Kasumi-1 (cell line): ENCODE data around the gene AXIN1.
"Not testable (repeated sequence)": the region's sequence is repeated elsewhere in the genome, so short reads cannot be mapped to it uniquely, and the experiment has no call there.

ENCODE experiments used
- DNase-seq, 2 experiments: peaks; one replicate each; lab custom pipeline; 2025; lab: John Stamatoyannopoulos, UW

AXIN1 gene

DNA sequence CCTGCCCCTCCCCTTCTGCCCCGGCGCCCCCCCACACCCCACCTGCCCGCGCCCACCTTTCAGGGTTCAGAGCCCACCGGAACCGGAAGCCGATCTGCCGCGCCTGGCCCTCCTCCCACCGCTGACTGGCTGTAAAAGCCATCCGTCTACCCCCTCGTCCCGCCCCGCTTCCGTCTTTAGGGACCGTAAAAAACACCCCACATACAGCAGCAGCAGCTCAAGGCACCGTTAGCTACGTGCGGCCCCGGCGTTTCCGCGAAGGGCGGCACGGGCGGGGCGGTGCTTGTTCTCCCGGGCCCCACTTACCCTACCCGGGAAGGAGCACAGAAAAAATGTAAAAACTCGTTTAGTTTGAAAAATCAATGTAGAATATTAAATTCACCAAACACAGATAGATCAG lies 17.9 kb upstream of the AXIN1 start, which contains the start of gene MRPL28:
Gene MRPL28, minus strand, starts transcription at position 96 of the 400 bp plus-strand sequence. CDS start 320 bp downstream, outside the sequence.
- DNase-seq = peak; percentile 80 to 86

DNA sequence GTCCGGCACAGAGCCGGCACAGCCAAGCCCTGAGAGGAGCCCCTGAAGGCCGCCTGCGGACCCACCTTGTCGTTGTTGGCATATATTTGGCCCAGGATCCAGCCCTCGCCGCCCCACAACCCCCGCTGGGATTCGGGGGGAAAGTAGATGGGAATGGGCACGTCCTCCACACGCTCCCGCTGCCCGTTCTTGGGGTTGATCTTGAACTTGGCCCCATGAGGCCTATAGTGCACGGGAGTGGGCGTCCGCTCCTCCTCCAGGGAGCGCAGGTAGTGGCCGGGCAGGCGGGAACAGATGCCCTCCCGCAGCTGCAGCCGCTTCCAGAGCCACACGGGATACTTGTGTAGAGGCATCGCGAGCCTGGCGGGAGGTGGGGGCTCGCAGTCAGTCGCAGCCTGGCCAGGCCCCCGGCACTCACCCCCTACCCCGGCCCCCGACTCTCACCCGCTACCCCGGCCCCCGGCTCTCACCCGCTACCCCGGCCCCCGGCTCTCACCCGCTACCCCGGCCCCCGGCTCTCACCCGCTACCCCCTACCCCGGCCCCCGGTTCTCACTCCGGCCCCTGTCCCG lies 17.4 kb upstream of the AXIN1 start:
- no peak for DNase-seq

DNA sequence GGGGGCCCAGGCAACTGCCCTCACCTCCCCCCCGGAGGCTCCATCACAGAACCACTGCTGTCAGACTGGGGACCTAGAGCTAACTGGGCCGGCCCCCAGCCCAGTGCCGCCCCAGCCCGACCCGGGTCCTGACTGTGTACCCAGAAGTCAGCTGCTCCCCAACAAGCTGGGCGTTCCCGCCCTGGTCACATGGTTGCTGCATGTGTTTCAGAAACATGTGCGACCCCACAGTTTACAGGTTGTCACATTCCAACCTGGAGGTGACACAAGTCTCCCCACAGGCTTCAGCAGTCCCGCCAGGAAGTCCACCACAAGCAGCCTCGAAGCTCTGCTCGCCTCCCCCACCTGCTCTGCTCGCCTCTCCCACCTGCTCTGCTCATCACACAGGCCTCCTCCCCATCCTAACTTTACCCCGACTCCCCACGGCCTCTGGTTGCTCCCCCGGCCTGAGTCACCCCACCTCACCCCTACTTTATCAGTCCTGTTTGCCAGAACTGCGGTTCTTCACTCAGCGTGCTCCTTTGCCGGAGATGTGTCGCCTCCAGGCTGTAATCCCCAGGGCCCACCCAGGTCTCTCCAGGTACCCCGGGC lies 16.8 kb upstream of the AXIN1 start:
- DNase-seq = no peak

DNA sequence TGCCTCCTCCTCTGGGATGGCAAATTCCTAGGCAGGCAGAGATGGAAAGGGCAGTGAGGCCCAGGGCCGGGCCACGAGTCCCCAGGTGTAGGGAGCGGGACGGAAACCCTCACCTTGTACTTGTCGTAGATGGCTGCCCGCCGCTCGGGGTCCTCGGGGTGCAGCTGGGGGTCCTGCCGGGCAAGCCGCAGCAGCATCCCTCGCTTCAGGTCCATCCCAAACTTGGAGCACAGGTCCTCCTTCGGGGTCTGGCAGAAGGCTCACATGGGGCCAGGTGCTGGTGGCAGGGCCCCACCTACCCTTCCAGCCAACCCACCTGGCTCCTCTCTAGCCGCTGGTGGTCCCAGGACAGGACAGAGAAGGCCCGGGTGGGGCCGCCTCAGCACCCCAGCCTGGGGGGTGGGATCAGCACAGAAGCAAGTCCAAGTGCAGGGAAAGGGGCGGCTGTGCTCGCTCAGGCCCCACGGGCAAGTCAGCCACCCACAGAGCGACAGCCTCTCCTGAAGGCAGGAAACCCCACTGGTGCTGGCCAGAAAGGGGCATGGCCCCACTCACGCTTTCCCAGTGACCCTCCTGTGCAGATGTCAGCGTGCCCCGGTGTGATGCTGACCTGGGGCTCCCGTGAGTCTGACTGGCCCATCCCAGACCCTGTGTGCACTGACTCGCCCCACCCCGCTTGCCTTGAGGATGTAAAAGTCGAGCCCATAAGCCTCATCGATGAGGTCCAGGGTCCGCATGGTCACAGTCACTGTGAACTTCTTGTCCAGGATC lies 16.1 kb upstream of the AXIN1 start:
- DNase-seq = no peak

DNA sequence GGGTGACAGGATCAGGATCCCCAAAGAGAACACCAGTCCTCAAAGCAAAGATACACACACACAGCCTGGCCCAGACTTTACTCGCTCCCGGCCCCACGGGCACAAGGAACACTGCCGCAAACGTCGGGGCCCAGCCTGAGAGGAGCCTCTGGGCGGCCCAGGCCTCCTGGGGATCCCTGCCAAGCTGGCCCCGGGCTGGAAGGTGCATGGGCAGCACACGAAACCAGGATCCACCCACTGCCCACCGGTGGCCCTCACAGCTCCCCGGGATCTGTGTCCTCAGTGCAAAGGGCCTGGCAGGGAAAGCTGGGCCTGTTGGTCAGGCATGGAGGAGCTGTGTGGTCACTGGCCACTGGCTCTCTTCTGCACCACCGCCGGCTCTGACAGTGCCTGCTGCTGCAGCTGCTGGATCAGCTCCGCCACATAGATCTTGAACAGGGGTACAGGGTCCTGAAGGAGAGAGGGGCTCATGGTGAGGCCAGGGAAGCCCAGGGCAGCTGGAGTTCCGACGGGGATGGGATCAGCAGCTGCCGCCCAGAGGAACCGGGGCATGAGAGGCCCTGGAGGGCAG lies 14.9 kb upstream of the AXIN1 start:
- no peak for DNase-seq

DNA sequence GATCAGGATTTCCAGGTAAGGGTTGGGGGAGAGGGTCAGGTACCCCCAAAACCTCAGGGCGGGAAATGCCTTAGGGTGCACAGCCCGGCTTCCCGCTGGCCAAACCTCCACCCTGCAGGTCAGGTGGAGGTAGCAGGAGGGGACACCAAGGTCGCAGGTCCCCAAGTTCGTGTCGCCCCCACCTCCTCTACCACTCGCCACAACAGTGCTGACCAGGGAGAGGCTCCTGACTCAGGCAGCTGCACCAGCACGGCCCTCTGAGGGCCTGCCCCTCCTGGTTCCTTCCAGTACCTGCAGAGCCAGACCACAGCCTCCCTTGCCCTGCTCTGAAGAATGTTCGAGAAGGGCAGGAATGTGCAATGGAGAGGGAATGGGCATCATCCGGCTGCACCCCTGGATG lies 14.0 kb upstream of the AXIN1 start:
- no peak for DNase-seq

DNA sequence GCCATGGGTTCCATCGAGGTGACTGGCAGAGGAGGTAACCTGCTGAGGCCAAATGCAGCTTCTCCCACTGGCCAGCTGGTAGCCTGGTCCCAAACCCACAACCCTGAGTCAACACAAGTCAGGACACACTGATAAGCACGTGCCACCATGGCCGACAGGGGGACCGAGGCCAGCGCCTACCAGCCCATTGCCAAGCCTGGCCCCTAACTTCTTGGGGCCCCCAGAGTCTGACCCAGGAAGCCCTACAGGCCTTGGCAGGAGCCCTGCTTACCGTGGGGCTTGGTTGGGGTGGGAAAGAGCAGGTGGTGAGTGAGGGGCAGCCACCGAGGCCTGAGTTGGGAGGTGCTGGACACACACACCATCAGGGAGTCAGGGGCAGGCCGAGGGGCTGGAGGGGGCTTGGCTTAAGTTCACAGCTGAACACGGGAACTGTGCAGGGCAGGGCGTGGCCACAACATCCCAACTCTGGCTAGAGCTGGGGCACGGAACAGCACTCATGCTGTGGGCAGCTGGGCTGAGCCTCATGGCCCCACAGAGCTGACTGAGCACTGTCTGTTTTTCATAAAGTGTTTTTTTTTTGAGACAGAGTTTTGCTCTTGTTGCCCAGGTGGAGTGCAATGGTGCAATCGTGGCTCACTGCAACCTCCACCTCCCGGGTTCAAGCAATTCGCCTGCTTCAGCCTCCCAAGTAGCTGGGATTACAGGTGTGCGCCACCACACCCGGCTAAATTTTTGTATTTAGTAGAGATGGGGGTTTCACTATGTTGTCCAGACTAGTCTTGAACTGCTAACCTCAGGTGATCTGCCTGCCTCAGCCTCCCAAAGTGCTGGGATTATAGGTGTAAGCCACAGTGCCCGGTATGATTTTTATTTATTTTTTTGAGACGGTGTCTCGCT lies 12.3 kb upstream of the AXIN1 start:
- DNase-seq = no peak

DNA sequence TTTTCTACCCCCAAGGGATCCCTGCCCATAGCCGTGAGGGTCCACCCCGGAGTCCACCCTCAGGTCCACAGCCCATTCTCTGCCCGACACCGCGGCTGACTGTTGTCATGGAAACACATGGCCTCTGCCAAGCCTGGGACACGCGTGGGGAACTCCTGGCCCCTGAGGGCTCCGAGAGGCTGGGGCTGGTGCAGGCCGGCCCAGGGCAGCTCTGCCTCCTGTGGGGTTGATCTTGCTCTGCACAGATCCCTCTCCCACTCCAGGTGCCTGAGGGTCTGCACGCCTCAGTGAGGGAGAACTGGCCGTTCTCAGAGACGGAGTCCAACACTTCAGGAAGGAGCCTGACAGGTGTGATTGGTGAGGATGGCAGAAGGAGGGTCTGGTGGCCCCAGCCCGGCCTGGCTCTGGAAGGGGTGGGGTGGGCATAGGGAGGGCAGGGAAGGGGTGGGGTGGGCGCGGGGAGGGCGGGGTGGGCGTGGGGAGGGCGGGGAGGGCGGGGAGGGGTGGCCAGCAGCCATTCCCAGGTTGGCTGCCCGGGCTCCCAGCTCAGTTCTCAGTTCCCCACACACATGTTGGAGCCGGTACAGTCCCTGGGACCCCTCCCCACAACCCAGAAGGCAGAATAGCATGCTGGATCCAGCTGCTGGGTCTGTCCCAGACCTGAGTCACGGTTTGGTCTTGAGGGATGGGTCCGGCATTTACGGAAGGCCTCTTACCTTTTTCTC lies 11.4 kb upstream of the AXIN1 start:
- DNase-seq = no peak

DNA sequence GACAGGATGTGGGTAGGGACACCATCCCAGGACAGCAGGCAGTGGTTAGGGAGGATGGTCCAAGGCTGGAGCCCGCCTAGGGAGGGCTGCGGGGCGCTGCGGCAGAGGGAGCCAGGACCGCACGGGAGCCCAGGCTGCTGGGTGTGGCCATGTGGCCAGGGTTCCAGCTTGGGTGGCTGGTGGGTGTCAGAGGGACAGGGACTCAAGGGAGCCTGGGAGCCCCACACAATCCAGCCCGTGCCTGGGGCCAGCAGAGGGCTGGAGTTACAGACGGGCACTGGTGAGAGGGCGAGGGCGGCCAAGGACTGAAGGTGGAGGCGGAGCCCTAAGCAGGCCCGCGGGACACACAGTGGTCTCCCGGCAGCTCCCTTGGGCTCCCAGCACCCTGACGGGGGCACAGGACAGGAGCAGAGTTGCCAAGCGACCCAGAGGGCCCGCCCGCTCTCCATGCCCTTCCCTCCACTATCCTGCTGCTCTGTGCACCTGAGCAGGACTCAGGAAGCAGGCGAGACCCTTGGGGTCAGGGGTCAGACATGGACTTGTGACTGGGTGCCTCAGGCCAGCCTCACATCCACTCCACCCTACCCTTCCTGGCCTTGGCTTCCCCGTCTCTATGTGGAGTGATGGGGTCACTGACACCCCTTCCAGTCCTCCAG lies 10.7 kb upstream of the AXIN1 start:
- DNase-seq = no peak

DNA sequence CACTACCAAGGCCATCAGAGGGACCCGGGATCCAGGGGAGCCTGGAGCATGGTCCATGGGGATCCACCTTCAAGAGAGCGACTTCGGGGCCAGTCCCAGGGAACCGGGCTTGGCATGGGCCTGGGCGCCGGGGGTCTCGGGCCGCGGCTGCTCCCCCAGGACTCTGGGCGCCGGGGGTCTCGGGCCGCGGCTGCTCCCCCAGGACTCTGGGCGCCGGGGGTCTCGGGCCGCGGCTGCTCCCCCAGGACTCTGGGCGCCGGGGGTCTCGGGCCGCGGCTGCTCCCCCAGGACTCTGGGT lies 10.1 kb upstream of the AXIN1 start:
- not testable (repeated sequence) for DNase-seq

DNA sequence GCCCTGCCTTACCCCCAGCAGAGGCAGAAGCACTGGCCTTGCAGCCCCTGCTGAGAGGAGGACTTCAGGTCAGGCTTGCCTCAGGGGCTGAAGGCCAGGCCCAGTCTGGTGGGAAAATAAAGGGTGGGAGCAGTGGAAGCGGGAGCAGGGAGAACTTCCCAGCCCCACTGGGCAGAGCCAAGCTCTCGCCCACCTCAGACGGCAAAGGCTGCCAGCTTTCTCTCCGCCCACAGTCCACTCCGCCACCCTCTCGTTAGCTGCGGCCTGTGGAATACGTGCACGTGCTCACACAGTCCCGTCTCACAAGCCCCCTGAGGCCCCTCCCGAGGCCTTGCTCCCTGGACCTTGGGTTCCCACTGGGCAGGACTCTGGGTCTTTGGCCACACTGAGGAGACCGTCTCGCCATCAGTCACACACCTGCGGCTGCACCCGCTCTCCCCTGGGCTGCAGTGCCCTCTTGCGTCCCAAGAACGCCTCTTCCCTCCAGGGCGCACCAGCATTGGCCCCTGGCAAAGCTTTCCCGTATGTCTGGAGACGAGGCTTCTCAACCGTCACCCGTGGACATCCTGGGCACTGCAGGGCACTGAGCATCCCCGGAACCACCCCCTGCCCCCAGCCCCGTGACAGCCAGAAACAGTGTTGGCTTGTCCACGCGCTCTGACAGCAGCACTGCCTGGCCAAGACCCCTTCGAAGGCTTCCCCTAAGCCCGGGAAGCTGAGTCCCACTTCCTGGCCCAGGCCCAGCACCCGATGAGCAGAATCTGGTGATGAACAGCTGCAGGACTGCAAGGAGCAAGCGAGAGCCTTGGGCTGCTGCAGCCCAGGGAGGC lies 9.6 kb upstream of the AXIN1 start:
- DNase-seq = peak; percentile 49 to 53

DNA sequence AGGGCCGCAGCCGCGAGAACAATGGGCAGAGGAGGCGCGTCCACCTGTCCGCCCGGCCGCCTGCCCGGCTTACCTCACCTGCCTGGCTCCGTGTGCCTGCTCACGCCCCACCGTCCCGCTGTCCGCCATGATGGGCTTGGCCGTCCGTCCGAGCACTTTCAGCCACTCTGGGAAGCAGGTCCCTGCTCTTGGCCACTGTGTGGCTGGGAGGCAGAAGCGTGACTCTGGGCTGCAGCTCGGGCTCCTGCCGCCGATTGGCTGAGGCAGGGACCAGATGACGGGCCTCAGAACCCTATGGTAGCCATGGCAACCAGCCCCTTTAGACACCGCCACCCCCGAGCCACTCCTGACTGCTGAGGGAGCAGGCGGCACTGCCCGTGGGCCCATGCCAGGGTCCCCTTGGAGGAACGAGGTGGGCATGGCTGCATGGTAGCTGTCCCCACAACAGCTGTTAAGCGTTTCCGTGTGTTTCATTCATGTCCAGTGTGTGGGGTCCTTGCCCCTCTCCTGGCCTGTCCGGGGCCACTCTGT lies 8.9 kb upstream of the AXIN1 start:
- no peak for DNase-seq

DNA sequence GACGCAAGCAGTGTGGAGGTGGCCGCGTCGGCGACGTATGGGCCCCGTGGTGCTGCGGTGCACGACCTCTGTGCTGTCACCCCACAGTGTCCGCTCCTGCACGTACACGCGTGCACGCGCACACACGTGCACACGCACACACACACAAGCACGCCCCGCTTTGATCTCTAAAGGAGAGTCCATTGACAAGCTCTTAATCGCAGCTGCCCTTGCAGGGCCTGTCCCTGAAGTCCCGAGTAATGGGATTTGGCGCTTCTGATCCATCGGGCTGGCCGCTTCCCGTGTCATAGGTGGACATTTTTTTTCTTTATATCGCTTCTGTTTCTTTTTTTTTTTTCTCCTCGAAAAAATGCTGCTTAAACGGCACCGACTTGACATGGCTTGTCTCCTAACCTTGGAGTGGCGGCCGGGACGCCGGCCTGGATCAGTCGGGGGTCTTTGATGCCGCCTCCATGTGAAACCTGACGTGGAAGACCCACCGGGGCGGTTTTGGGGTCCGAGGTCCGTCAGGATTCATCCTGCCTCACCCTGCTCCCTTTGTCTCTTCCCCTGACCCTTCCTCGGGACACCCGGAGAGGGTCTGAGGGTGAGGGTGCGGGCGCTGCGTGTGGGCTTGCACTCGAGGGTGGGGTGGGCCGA lies 8.3 kb upstream of the AXIN1 start:
- DNase-seq = no peak

DNA sequence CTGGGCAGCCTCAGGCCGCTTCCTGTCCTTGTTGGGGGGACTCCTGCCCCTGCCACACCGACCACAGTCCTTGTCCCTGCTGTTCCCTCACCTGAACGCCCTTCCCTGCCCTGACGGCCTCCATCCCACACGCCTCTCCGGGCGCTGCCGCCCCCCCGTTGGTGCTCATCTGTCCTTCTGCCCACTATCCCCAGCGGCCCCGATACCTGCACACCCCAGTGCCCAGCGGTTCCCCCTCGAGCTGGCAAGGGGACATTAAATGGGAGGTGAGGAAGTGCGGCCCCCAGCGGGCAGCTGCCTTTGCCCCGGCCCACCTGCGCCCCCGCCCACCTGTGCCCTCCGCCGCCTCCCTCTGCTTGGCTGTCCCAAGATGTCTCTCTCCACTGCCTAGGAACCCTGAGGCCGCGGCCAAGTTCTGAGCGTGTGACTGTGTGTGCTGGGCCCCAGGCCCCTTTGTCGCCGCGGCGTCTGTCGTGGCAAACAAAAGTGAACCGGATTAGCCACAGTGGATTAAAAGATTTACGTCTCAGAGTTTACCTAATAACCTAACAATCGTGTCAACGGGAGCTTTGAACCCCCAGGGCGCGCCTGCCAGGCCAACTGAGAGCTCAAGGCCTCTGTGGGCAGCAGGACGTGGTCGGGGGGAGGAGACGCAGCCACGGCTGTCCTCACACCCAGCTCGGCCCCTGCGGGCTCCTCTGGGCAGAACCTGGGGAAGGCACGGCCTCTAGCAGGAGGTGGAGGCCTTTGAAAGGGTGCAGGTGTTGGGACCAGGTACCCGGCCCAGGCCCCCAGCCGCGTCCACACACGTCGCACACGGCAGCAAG lies 7.6 kb upstream of the AXIN1 start:
- no peak for DNase-seq

DNA sequence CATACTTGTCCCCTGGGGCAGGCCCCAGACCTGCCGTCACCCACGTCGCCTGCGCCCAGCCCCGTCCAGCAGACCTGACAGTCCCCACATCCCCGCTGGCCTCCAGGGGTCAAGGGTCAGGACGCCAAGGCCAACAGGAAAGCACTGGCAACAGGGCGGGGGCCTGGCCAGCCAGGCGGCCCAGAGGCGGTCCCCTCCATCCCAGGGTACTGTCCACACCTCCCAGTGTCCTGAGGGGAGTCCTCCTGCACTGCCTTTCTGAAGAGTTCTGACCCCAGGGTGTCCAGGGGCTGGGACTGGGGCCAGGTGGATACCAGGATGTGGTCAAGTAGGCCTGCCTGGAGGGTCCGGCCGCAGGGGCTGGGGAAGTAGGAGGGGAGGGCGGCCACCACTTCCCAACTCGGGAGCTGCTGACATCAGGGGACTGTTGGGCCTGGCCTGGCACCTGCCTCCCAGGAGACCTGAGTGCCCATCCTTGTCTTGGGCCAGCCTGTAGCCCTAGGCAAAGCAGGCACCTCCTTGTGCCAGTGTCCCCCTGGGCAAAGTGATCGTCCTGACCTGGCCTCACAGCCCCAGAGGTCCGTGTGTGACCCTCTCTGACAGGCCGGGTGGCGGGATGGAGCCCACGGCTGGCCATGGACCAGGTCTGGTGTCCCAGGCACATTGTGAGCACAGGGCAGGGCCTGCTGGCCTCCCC lies 6.7 kb upstream of the AXIN1 start:
- no peak for DNase-seq

DNA sequence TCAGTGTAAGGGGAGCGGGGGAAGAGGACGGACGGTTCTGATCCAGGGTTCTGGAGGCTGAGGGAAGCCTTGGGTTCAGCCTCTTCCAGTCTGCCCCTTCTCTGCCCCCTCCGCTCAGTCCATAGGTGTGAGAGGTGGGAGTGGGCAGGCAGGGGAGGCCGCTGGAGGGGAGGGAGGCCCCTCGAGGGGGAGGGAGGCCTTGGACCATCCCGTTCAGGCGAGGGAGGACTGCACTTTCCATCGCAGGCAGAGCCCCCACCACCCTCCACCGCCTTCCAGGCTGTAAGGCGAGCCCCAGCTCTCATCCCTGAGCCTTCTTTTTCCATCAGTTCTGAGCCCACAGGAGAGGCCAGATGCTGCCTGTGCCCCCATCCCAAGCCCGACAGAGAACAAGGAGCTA lies 4.2 kb upstream of the AXIN1 start:
- DNase-seq = no peak

DNA sequence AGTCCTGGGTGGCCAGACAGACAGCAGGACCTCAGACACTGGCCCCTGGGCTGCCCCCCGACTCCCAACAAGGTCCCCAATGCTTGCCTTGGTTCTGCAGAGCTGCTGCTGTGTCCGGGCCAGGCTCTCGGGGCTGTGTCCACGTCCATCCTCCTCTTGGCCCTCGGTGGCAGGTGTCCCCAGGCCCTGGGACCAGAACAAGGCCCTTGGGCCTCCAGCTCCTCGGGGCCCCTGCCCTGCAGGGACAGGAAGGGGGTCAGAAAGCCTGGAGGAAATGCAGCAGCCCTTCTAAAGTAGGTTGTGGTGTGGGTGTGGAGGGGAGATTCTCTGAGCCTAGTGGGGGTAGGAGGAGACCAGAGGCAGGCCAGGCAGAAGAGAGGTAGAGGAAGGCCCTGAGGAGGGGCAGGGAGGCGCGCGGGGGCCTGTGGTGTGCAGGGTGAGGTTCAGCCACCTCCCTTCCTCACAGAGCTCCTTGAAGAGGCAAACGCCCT lies 2.5 kb upstream of the AXIN1 start:
- DNase-seq = no peak
